Activated naive CD4-positive, alpha-beta T cell treated with Interleukin-2 at 50 U/mL for 16 hours (primary cell): Measurements from ENCODE around the gene GRXCR1.

Source experiments
- DNase-seq: peaks from one replicate; pipeline ENCODE4 v3.0.0-alpha.2; 2020

The GRXCR1 gene

GRCh38 chr4:42892413-42892812 lies at the start of gene GRXCR1:
Gene GRXCR1, plus strand, starts transcription at chr4:42892713. Its CDS starts 554 bp downstream, at chr4:42893267.
- no peak for DNase-seq

GRCh38 chr4:42843694-42844093 lies 48.8 kb upstream of the GRXCR1 start:
- no peak for DNase-seq

GRCh38 chr4:42844422-42845070 lies 48.0 kb upstream of the GRXCR1 start:
- no peak for DNase-seq

- DNase-seq = no peak
These were observed 46.9 kb upstream of the GRXCR1 start for GRCh38 chr4:42845586-42845985.

- DNase-seq = no peak
These were observed 36.7 kb upstream of the GRXCR1 start for GRCh38 chr4:42855779-42856178.

GRCh38 chr4:42865572-42866189 lies 26.8 kb upstream of the GRXCR1 start:
- DNase-seq = peak; percentile 41

GRCh38 chr4:42871261-42871660 lies 21.3 kb upstream of the GRXCR1 start:
- DNase-seq = no peak

GRCh38 chr4:42871671-42872290 lies 20.7 kb upstream of the GRXCR1 start:
- no peak for DNase-seq

GRCh38 chr4:42878863-42879262 lies 13.7 kb upstream of the GRXCR1 start:
- DNase-seq = no peak

- DNase-seq = no peak
These were observed 11.3 kb upstream of the GRXCR1 start for GRCh38 chr4:42881253-42881652.

- DNase-seq = no peak
These were observed 869 bp upstream of the GRXCR1 start for GRCh38 chr4:42891644-42892043.

- DNase-seq = no peak
These were observed 2.9 kb downstream of the GRXCR1 start for GRCh38 chr4:42895452-42895851.

- DNase-seq = no peak
These were observed 12.5 kb downstream of the GRXCR1 start for GRCh38 chr4:42904986-42905385.

GRCh38 chr4:42905591-42905990 lies 13.1 kb downstream of the GRXCR1 start:
- no peak for DNase-seq

- no peak for DNase-seq
These were observed 13.8 kb downstream of the GRXCR1 start for GRCh38 chr4:42906341-42906740.

- no peak for DNase-seq
These were observed 14.6 kb downstream of the GRXCR1 start for GRCh38 chr4:42906891-42907759.

- no peak for DNase-seq
These were observed 17.9 kb downstream of the GRXCR1 start for GRCh38 chr4:42910459-42910858.

GRCh38 chr4:42914937-42915336 lies 22.4 kb downstream of the GRXCR1 start:
- no peak for DNase-seq

- DNase-seq = no peak
These were observed 23.0 kb downstream of the GRXCR1 start for GRCh38 chr4:42915484-42915883.

- DNase-seq = no peak
These were observed 24.8 kb downstream of the GRXCR1 start for GRCh38 chr4:42917296-42917695.

GRCh38 chr4:42923431-42923830 lies 30.9 kb downstream of the GRXCR1 start:
- no peak for DNase-seq

GRCh38 chr4:42925921-42926320 lies 33.4 kb downstream of the GRXCR1 start:
- no peak for DNase-seq

- DNase-seq = no peak
These were observed 35.4 kb downstream of the GRXCR1 start for GRCh38 chr4:42927946-42928345.
